Stimulated activated CD4-positive, alpha-beta T cell treated with anti-CD3 and anti-CD28 coated beads, Interleukin-12 subunit alpha, Interleukin-12 subunit beta, amount 100 ng/mL, for 24 hours (primary cell): ENCODE measurements around the gene TDRD12.
"Not testable (repeated sequence)": the region's sequence is repeated elsewhere in the genome, so short reads cannot be mapped to it uniquely, and the experiment has no call there.

ENCODE experiments used
- DNase-seq, 2 experiments: peaks; one replicate each; pipeline ENCODE4 v3.0.0-alpha.2; 2020; ENCODE audit warnings: low read depth in 2 of 2

The TDRD12 gene

DNA sequence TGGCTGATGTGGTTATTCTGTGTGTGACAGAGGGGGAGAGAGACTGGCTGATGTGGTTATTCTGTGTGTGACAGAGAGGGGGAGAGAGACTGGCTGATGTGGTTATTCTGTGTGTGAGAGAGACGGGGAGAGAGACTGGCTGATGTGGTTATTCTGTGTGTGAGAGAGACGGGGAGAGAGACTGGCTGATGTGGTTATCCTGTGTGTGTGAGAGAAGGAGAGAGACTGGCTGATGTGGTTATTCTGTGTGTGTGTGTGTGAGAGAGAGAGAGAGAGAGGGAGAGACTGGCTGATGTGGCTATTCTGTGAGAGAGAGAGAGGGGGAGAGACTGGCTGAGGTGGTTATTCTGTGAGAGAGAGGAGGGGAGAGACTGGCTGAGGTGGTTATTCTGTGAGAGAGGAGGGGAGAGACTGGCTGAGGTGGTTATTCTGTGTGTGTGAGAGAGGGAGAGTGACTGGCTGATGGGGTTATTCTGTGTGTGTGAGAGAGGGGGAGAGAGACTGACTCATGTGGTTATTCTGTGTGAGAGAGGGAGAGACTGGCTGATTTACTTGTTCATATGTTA, 27.1 kb downstream of the TDRD12 start:
- not testable (repeated sequence) for DNase-seq

GRCh38 chr19:32748497-32748896, 28.9 kb downstream of the TDRD12 start:
- DNase-seq = no peak

DNA sequence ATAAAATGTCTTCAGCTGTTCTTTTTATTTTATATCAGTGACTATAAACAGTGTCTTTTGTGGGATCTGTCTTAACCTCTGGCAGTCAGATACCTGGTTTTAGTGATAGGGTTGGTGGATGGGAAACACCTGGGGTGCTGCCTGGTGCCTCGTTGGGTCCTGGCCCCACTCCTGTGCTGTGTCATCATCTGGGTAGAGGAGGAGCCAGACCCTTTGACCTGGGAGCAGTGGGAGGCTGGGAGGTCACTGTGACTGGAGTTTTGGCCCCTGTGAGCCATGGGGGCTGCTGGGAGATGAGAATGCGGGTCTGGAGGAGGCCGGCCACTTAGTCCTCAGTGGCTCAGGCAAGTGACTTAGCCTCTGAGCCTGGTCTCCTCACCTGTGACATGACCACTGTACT, 29.4 kb downstream of the TDRD12 start:
- DNase-seq = no peak

DNA sequence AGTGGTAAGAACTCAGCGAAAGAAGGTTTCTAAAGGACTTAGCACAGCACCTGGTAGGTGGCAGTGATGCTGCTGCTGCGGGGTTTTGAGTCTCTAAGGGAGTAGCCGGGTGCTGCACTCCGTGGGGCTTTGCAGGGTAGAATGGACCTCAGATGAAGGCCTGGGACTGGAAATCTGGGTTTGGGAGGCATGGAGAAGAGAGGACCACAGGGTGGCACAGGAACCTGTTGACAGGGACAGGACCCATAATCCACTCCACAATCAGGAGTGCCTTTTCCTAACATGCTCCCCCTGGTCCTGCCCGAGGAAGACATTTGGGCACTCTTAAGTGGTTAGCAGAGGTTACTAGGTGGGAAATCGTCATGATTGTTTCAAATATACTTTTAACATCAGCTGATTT, 29.8 kb downstream of the TDRD12 start:
- no peak for DNase-seq

DNA sequence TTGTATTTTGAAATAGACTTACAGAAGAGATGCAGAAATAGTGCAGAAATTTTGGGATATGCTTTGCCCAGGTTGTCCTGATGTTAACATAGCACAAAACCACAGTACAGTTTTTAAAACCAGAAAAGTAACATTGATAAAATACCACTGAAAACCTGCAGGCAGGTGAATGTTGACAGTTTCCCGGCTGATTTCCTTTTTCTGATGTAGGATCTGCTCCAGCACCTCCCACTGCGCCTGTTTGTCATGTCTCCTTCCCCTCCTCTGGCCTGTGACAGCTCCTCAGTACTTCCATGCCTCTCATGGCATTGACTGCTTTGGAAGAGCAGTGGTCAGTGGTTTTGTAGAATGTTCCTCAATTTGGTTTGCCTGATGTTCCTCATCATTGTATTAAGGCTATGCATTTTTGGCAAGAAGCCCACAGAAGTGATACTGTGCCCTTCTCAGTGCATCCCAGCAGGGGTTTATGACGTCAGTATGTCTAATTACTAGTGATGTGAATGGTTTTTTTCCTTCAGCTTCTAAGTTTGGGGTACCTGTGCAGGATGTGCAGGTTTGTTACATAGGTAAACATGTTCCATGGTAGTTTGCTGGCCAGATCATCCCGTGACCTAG, 31.0 kb downstream of the TDRD12 start:
- no peak for DNase-seq

- no peak for DNase-seq
These were observed 31.5 kb downstream of the TDRD12 start for GRCh38 chr19:32751066-32751465.

DNA sequence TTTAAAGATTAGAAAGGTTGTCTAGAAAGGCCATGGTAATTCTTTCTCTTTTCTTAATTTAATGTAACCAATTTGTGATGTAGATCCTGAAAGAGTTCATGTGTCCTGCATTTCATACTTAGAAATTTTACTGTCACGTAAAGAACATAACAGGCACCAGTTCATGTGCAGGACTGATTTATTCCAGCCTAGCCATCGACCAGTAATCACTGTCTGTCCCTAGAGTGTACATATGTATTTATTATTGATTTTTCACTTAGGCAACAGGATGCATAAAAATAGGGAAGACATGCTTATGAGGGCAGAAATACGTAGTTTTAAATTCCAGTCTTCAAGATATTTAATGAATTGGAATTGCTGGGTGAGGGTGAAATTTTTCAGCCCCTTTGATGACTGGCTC, 37.6 kb downstream of the TDRD12 start:
- no peak for DNase-seq

DNA sequence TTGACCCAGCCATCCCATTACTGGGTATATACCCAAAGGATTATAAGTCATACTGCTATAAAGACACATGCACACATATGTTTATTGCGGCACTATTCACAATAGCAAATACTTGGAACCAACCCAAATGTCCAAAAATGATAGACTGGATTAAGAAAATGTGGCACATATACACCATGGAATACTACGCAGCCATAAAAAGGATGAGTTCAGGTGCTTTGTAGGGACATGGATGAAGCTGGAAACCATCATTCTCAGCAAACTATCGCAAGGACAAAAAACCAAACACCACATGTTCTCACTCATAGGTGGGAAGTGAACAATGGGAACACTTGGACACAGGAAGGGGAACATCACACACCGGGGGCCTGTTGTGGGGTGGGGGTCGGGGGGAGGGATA, 45.8 kb downstream of the TDRD12 start:
- not testable (repeated sequence) for DNase-seq

GRCh38 chr19:32767951-32768679, 48.5 kb downstream of the TDRD12 start:
- DNase-seq = no peak

- no peak for DNase-seq
These were observed 52.0 kb downstream of the TDRD12 start for GRCh38 chr19:32771596-32771995.

DNA sequence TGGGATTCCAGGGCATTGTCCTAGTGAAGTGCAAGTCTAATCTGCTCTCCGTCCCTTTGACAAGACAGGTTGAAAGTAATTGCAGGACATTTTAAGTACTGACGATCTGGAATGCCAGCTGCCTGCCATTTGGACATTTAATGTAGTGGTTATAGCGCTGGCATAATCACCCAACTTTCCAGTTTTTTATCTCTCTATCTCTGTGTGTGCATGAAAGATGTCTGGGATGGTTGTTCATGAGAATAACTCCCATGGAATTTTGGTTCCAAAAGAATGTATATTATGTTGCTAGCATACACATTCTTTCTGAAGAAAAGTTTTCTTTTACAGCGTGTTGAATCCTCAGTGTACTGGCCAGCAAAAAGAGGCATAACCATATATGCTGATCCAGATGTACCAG, 53.6 kb downstream of the TDRD12 start:
- DNase-seq = no peak

DNA sequence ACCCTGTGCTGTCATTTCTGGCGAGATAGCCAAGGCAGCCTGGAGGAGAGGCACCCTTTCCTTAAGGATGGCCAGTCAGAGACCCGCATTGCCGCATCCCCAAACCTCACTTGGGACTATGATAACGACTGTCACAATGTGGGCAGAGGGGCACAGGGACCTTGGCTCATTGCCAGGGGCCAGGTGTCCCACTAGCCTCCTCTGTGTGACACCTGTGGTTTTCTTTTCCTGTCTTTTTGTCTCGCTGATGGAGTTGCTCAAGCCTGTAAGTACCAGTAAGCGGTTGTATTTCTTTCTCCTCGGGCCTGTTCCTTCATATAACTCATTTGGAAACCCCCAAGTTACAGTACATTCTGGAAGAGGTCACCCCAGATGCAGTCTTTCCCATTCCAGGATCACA, 59.5 kb downstream of the TDRD12 start:
- DNase-seq = no peak

- no peak for DNase-seq
These were observed 61.7 kb downstream of the TDRD12 start for GRCh38 chr19:32781280-32781679.

- DNase-seq = not testable (repeated sequence)
These were observed 62.5 kb downstream of the TDRD12 start for GRCh38 chr19:32782089-32782488.

DNA sequence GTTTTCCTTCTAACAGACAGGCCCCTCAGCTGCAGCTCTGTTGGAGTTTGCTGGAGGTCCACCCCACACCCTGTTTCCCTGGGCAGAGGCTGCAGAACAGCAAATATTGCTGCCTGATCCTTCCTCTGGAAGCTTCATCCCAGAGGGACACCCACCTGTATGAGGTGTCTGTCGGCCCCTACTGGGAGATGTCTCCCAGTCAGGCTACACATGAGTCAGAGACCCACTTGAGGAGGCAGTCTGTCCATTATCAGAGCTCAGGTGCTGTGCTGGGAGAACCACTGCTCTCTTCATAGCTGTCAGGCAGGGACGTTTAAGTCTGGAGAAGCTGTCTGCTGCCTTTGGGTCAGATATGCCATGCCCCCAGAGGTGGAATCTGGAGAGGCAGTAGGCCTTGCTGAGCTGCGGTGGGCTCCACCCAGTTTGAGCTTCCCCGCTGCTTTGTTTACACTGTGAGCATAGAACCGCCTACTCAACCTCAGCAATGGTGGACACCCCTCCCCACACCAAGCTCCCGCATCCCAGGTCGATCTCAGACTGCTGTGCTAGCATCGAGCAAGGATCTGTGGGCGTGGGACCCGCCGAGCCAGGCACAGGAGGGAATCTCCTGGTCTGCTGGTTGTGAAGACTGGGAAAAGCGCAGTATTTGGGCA, 67.7 kb downstream of the TDRD12 start:
- DNase-seq = not testable (repeated sequence)

- DNase-seq = not testable (repeated sequence)
These were observed 68.3 kb downstream of the TDRD12 start for GRCh38 chr19:32787895-32788294.

DNA sequence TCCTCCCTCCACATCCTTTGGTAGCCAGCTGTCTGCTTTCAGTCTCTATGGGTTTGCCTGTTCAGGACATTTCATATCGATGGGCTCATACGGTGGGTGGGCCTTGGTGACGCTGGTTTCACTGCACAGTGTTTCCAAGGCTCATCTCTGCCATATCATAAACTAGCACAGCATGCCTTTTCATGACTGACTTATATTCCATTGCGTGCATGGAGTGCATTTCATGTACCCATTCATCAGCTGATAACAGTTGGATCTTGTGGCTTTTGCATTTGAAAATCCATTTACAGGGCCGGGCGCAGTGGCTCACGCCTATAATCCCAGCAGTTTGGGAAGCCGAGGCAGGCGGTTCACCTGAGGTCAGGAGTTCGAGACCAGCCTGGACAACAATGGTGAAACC, 69.9 kb downstream of the TDRD12 start:
- DNase-seq = no peak

GRCh38 chr19:32798201-32798600, 78.6 kb downstream of the TDRD12 start:
- no peak for DNase-seq

DNA sequence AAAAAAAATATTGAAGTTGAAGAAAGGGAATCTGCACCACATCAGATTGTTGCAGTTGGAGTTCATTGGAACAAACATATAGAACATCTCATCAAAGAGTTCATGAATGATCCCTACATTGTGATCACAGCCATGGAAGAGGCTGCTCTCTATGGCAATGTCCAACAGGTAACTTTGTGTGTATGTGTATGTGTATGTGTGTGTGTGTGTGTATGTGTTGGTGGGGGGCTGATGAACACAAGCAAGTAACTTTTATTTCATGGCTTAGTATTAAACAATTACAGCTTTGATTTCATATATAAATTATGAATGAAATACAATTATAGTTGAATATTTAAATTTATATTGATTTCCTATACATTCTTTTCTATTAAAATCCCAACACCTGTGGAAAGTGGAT, 80.6 kb downstream of the TDRD12 start:
- no peak for DNase-seq

DNA sequence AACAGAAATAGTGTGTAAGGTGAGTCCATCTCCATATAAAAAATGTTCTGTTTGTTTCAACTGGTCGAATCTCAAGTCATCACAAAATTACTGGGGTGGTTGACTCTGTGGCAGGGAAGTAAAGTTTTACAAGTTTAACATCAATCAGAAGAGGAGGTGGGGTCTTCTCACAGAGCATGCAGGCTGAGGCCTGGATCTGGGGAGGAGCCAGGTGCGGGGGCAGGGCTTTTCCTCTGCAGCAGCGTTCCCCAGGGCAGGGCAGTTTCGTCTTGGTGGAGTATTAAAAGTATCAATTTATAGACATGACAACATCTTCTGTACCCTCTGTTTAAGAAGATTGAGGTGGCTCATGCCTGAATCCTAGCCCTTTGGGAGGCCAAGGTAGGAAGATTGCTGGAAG, 81.2 kb downstream of the TDRD12 start:
- DNase-seq = no peak

GRCh38 chr19:32802840-32803239, 83.3 kb downstream of the TDRD12 start:
- DNase-seq = no peak

GRCh38 chr19:32808236-32808635, 88.7 kb downstream of the TDRD12 start:
- DNase-seq = no peak

DNA sequence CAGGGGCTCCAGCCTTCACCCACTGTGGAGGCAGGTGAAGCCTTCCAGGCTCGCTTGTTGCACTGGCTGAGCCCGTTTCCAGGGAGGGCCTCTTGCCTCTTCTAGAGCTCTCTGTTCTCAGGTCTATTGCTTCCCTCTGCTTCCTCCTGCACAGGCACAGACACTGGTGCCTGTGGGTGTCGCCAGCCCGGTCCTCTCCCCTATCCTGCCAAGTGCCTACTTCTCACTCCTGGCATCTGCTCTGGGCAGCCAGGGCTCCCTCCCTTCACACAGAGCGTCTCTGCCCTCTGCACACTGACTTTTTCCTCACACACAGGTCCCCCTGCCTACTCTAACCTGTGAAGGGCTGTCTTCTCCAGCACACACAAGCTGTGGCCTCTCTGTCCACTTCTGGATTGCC, 89.7 kb downstream of the TDRD12 start:
- no peak for DNase-seq
